CD4-positive, alpha-beta T cell (primary cell): ENCODE measurements around the gene UPK2. TPM values are rescaled to one million over a fixed set of nuclear protein-coding genes. Genes with fewer than 3 reads are reported as not detected.

ENCODE experiments used
- ATAC-seq: fragments of 200-7000 bp; cut with Tn5 transposase; one replicate; pipeline ENCODE4 v1.10.0; 2022; ENCODE audit warnings: mild to moderate bottlenecking; ENCODE audit not compliant: poor library complexity
- CTCF ChIA-PET: fragments of 350-600 bp; sonication (Branson Sonifier 250); formaldehyde crosslinking; loops from one replicate; lab custom pipeline; 2021; ENCODE audit warnings: antibody characterized with exemption, inconsistent platforms; lab: Charles Lee
- POLR2A ChIA-PET: fragments of 350-600 bp; sonication (Branson Sonifier 250); formaldehyde crosslinking; loops from one replicate; lab custom pipeline; 2021; ENCODE audit warnings: antibody characterized with exemption, inconsistent platforms; lab: Charles Lee
- DNase-seq, 14 experiments: peaks; one replicate each; pipeline ENCODE4 v3.0.0-alpha.2; 2013 to 2020; ENCODE audit warnings: mixed read lengths in 2 of 14
- H3K27ac ChIP-seq, 2 donors: one replicate each; pipeline versions ENCODE4 v1.5.1 to v1.7.0; 2013; ENCODE audit warnings: low read length in 2 of 2, low read depth in 1 of 2, mild to moderate bottlenecking in 1 of 2
- H3K27me3 ChIP-seq, 2 experiments: 1 replicate in 1 of 2; 2 replicates in 1 of 2; pipeline versions ENCODE4 v1.6.1 to v1.7.0; 2013; ENCODE audit warnings: low read length in 2 of 2, control low read depth in 1 of 2, mild to moderate bottlenecking in 1 of 2, moderate library complexity in 1 of 2; ENCODE audit not compliant: insufficient read depth in 2 of 2, control insufficient read depth in 1 of 2
- H3K36me3 ChIP-seq: one replicate; pipeline ENCODE4 v1.6.1; 2013; ENCODE audit warnings: low read length, control low read depth; ENCODE audit not compliant: insufficient read depth
- H3K4me1 ChIP-seq: one replicate; pipeline ENCODE4 v1.6.1; 2013; ENCODE audit warnings: low read length, control low read depth; ENCODE audit not compliant: insufficient read depth
- H3K4me3 ChIP-seq: one replicate; pipeline ENCODE4 v1.5.1; 2013; ENCODE audit warnings: mild to moderate bottlenecking, low read length, moderate library complexity
- H3K9me3 ChIP-seq, 2 experiments: 1 replicate in 1 of 2; 2 replicates in 1 of 2; pipeline versions ENCODE4 v1.6.1 to v1.7.0; 2013; ENCODE audit warnings: low read length in 2 of 2, mild to moderate bottlenecking in 2 of 2, control low read depth in 1 of 2, moderate library complexity in 1 of 2; ENCODE audit not compliant: control insufficient read depth in 1 of 2, insufficient read depth in 1 of 2
- H3K27ac Mint-ChIP-seq: one replicate; pipeline ENCODE4 v1.8.0; 2020; ENCODE audit warnings: mixed read lengths
- H3K27me3 Mint-ChIP-seq: one replicate; pipeline ENCODE4 v1.8.0; 2021; ENCODE audit warnings: mixed read lengths
- H3K36me3 Mint-ChIP-seq: one replicate; pipeline ENCODE4 v1.8.0; 2021; ENCODE audit warnings: low read depth, mixed read lengths
- H3K4me1 Mint-ChIP-seq: one replicate; pipeline ENCODE4 v1.8.0; 2021; ENCODE audit warnings: low read depth, mixed read lengths
- H3K4me3 Mint-ChIP-seq: one replicate; pipeline ENCODE4 v1.8.0; 2020; ENCODE audit warnings: mild to moderate bottlenecking, mixed read lengths
- H3K9me3 Mint-ChIP-seq: one replicate; pipeline ENCODE4 v1.8.0; 2020; ENCODE audit warnings: mixed read lengths
- intact Hi-C, 2 experiments: fragments of 100-400 bp; cut with DNase I in 1 of 2; cut with micrococcal nuclease in 1 of 2; formaldehyde crosslinking; loops; one replicate each; pipeline versions ENCODE4 v1.15.1 to v1.9.0; 2023 to 2025; cut with DNase I, micrococcal nuclease
- total RNA-seq, 174 experiments: library from RNA in 2 of 174; stranded (reverse) in 2 of 174; gene quantifications; one replicate each; pipeline ENCODE4 v1.2.3 and lab custom pipeline; 2021 to 2026
- TF ChIP-seq, protein P1 (sequence below): fragments of 200-600 bp; IDR thresholded peaks from one replicate; pipeline ENCODE4 v1.8.0; 2022; ENCODE audit warnings: antibody characterized with exemption, mild to moderate bottlenecking

UPK2 gene
- total RNA-seq, 2 experiments from 2014 or later = 0.27 TPM; not detected in 1

DNA sequence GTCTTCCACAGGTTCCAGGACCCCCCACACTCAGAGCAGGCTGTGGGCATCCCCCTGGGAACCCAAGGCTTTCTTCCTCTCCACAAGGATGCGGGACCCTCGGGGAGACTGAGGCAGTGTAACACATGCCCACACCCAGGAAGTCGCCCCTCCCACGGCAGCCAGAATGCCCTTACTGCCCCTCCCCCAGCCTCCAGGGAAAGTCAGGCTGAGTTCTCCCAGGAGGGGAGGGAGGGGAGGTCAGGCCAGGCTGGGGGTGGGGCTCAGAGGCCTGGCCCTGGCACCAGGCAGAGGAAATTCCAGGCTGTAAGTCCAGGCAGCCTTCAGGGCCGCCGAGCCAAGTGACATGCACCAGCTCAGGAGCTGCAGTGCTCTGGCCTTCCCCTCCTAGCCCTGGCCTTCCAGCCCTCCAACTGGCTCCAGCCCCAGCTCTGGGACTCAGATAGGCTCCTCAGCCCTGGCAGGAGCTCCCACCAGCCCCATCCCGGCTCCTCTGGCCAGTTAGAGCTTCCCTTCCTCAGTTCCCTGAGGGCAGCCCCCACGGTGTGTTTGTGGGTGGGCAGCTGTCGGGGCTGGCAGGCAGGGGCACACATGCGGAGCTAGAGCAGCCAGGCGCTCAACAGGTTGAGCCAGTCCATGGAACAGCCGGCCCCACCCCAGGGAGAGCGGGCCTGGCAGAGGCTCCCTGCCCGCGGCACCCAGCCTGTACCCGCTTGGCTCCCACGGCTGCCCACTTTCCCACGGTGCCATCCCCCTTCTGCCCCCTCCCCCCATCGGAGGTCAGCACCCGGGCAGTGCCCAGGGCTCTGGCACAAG lies 34.0 kb upstream of the UPK2 start:
- peak overlapping the region; percentile 100 for H3K27ac Mint-ChIP-seq
- CTCF ChIA-PET = interaction anchor here (0.8 to 1.1 kb wide), 2 partner anchors 10 to 132 kb away, joined by 3 to 4 read pairs; no protein-coding TSS in a partner anchor
- intact Hi-C loops = no loop called here
- POLR2A ChIA-PET = interaction anchor here (0.6 to 9.8 kb wide), 7 partner anchors 14 to 361 kb away, joined by 3 to 187 read pairs (median 4); partner anchors contain the start of genes DDX6 and DPAGT1
- ATAC-seq (no peak), DNase-seq (peak in 3 of 14 experiments; percentile 24 to 31 (median 27))
- H3K27me3 Mint-ChIP-seq = peaks cover 5% of the 10 kb centered on the region
- no peaks in the 10 kb centered on the region for H3K9me3 Mint-ChIP-seq
- TF ChIP-seq, protein P1, sequence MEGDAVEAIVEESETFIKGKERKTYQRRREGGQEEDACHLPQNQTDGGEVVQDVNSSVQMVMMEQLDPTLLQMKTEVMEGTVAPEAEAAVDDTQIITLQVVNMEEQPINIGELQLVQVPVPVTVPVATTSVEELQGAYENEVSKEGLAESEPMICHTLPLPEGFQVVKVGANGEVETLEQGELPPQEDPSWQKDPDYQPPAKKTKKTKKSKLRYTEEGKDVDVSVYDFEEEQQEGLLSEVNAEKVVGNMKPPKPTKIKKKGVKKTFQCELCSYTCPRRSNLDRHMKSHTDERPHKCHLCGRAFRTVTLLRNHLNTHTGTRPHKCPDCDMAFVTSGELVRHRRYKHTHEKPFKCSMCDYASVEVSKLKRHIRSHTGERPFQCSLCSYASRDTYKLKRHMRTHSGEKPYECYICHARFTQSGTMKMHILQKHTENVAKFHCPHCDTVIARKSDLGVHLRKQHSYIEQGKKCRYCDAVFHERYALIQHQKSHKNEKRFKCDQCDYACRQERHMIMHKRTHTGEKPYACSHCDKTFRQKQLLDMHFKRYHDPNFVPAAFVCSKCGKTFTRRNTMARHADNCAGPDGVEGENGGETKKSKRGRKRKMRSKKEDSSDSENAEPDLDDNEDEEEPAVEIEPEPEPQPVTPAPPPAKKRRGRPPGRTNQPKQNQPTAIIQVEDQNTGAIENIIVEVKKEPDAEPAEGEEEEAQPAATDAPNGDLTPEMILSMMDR = no peak
- Histone ChIP-seq H3K9me3 (no peaks in the 10 kb centered on the region), H3K36me3 (peaks cover 22% of the 10 kb centered on the region), H3K4me3 (peak overlapping the region; percentile 100), H3K27me3 (no peaks in the 10 kb centered on the region), H3K27ac (peak overlapping the region; percentile 80 to 98), H3K4me1 (peaks cover 78% of the 10 kb centered on the region)
- H3K36me3 Mint-ChIP-seq = peaks cover 66% of the 10 kb centered on the region
- H3K4me3 Mint-ChIP-seq = peak overlapping the region; percentile 100
- H3K4me1 Mint-ChIP-seq = peaks cover 64% of the 10 kb centered on the region

GRCh38 chr11:118922745-118923627 lies 33.1 kb upstream of the UPK2 start:
- ATAC-seq (no peak), DNase-seq (peak in 4 of 14 experiments; percentile 16 to 30 (median 25))
- peaks cover 64% of the 10 kb centered on the region for H3K4me1 Mint-ChIP-seq
- Histone ChIP-seq H3K4me3 (peak overlapping the region; percentile 100), H3K36me3 (peaks cover 16% of the 10 kb centered on the region), H3K27me3 (no peaks in the 10 kb centered on the region), H3K27ac (peak overlapping the region; percentile 80 to 98), H3K4me1 (peaks cover 78% of the 10 kb centered on the region), H3K9me3 (no peaks in the 10 kb centered on the region)
- TF ChIP-seq, protein P1 = no peak
- H3K27me3 Mint-ChIP-seq = peaks cover 5% of the 10 kb centered on the region
- CTCF ChIA-PET = interaction anchor here (0.8 to 1.3 kb wide), 3 partner anchors 10 to 233 kb away, joined by 3 to 5 read pairs (median 4); no protein-coding TSS in a partner anchor
- H3K4me3 Mint-ChIP-seq = peak overlapping the region; percentile 100
- POLR2A ChIA-PET = interaction anchor here (0.6 to 9.8 kb wide), 7 partner anchors 13 to 360 kb away, joined by 3 to 187 read pairs (median 4); partner anchors contain the start of genes DDX6 and DPAGT1
- no peaks in the 10 kb centered on the region for H3K9me3 Mint-ChIP-seq
- intact Hi-C loops = no loop called here
- peaks cover 61% of the 10 kb centered on the region for H3K36me3 Mint-ChIP-seq
- peak overlapping the region; percentile 100 for H3K27ac Mint-ChIP-seq
